HepG2 (cell line): Measurements from ENCODE around the gene LEFTY2. TPM values are rescaled to one million over a fixed set of nuclear protein-coding genes. Genes with fewer than 3 reads are reported as not detected.

Experiments
- ATAD3A ChIP-seq: sonication (generic); formaldehyde crosslinking; IDR thresholded peaks from 2 replicates; pipeline ENCODE4 v1.4.0; 2020; ENCODE audit warnings: missing genetic modification reagents
- BRCA1 ChIP-seq: sonication (generic); formaldehyde crosslinking; IDR thresholded peaks from 2 replicates; pipeline ENCODE4 v1.4.0; 2020; ENCODE audit warnings: missing genetic modification reagents
- EHMT2 ChIP-seq: fragments of 200-600 bp; sonication (generic); IDR thresholded peaks from 2 replicates; pipeline ENCODE4 v1.7.0; 2017; ENCODE audit warnings: antibody characterized with exemption, low read depth, low read length, borderline replicate concordance
- HOXA3 ChIP-seq: sonication (generic); formaldehyde crosslinking; IDR thresholded peaks from 2 replicates; pipeline ENCODE4 v1.5.0; 2020; ENCODE audit warnings: missing genetic modification reagents
- NFE2 ChIP-seq: sonication (generic); formaldehyde crosslinking; IDR thresholded peaks from 2 replicates; pipeline ENCODE4 v1.4.0; 2020; ENCODE audit warnings: missing genetic modification reagents
- NFYC ChIP-seq: IDR thresholded peaks from 2 replicates; pipeline ENCODE4 v1.6.1; 2016; ENCODE audit warnings: missing genetic modification reagents, missing compliant biosample characterization
- NRL ChIP-seq: sonication (generic); formaldehyde crosslinking; IDR thresholded peaks from 2 replicates; pipeline ENCODE4 v1.5.0; 2020; ENCODE audit warnings: missing genetic modification reagents, mild to moderate bottlenecking, moderate library complexity, borderline replicate concordance
- PATZ1 ChIP-seq: sonication (generic); formaldehyde crosslinking; IDR thresholded peaks from 2 replicates; pipeline ENCODE4 v1.4.0; 2020; ENCODE audit warnings: missing genetic modification reagents
- PCBP1 ChIP-seq: fragments of 200-400 bp; formaldehyde crosslinking; IDR thresholded peaks from 2 replicates; pipeline ENCODE4 v1.6.1; 2017; ENCODE audit warnings: mild to moderate bottlenecking, low read depth, low read length, borderline replicate concordance
- SCMH1 ChIP-seq: sonication (generic); formaldehyde crosslinking; IDR thresholded peaks from 2 replicates; pipeline ENCODE4 v1.9.0; 2021; ENCODE audit warnings: missing genetic modification reagents, mild to moderate bottlenecking, borderline replicate concordance
- SRY ChIP-seq: sonication (generic); formaldehyde crosslinking; IDR thresholded peaks from 2 replicates; pipeline ENCODE4 v1.8.0; 2022; ENCODE audit warnings: mild to moderate bottlenecking, missing genetic modification reagents
- TARDBP ChIP-seq: sonication (generic); formaldehyde crosslinking; IDR thresholded peaks from 2 replicates; pipeline ENCODE4 v1.8.0; 2022; ENCODE audit warnings: mild to moderate bottlenecking, missing genetic modification reagents
- ZNF10 ChIP-seq: sonication (generic); formaldehyde crosslinking; IDR thresholded peaks from 2 replicates; pipeline ENCODE4 v1.4.0; 2020; ENCODE audit warnings: mild to moderate bottlenecking, low read depth, missing genetic modification reagents, borderline replicate concordance
- ZNF224 ChIP-seq: sonication (generic); formaldehyde crosslinking; IDR thresholded peaks from 2 replicates; pipeline ENCODE4 v1.5.0; 2020; ENCODE audit warnings: mild to moderate bottlenecking, missing genetic modification reagents
- ZNF501 ChIP-seq: sonication (generic); formaldehyde crosslinking; IDR thresholded peaks from 2 replicates; pipeline ENCODE4 v1.5.1; 2020; ENCODE audit warnings: mild to moderate bottlenecking, moderate library complexity, missing genetic modification reagents
- ZNF543 ChIP-seq: sonication (generic); formaldehyde crosslinking; IDR thresholded peaks from 2 replicates; pipeline ENCODE4 v1.4.0; 2020; ENCODE audit warnings: mild to moderate bottlenecking, missing genetic modification reagents
- ZNF550 ChIP-seq: sonication (generic); formaldehyde crosslinking; IDR thresholded peaks from 2 replicates; pipeline ENCODE4 v1.4.0; 2020; ENCODE audit warnings: mild to moderate bottlenecking, missing genetic modification reagents, borderline replicate concordance
- ZNF766 ChIP-seq: sonication (generic); formaldehyde crosslinking; IDR thresholded peaks from 2 replicates; pipeline ENCODE4 v1.5.0; 2020; ENCODE audit warnings: missing genetic modification reagents, borderline replicate concordance
- ZNF768 ChIP-seq: sonication (generic); formaldehyde crosslinking; IDR thresholded peaks from 2 replicates; pipeline ENCODE4 v1.4.0; 2020; ENCODE audit warnings: missing genetic modification reagents
- ZNF777 ChIP-seq: sonication (generic); formaldehyde crosslinking; IDR thresholded peaks from 2 replicates; pipeline ENCODE4 v1.4.0; 2020; ENCODE audit warnings: missing genetic modification reagents
- ZNF891 ChIP-seq: sonication (generic); formaldehyde crosslinking; IDR thresholded peaks from 2 replicates; pipeline ENCODE4 v1.5.0; 2020; ENCODE audit warnings: mild to moderate bottlenecking, missing genetic modification reagents
- ZSCAN25 ChIP-seq: sonication (generic); formaldehyde crosslinking; IDR thresholded peaks from 2 replicates; pipeline ENCODE4 v1.8.0; 2022; ENCODE audit warnings: mild to moderate bottlenecking, missing genetic modification reagents
- polyA plus RNA-seq, 8 experiments: library from polyadenylated mRNA; depleted of rRNA in 3 of 8; stranded (reverse) in 7 of 8; unstranded in 1 of 8; fragments of >200 nt; fragmentation: Illumina TruSeq in 4 of 8; extraction: Trizol in 4 of 8; gene quantifications; 2 replicates each; pipeline versions ENCODE4 v1.2.1 to v1.2.3, GENCODE V29; 2011 to 2016; ENCODE audit warnings: low read depth in 4 of 8, missing spikeins in 1 of 8, mixed read lengths in 1 of 8; ENCODE audit not compliant: insufficient read depth in 1 of 8
- total RNA-seq, 5 experiments: library from RNA; depleted of rRNA; stranded (reverse); fragments of >200 nt; fragmentation: Illumina TruSeq; extraction: Trizol; gene quantifications; 2 replicates each; pipeline ENCODE4 v1.2.3, GENCODE V29; 2016; ENCODE audit warnings: low read depth in 1 of 5
- TF ChIP-seq, protein P1 (sequence below): sonication (generic); formaldehyde crosslinking; IDR thresholded peaks from 2 replicates; pipeline ENCODE4 v1.5.0; 2020; ENCODE audit warnings: mild to moderate bottlenecking, missing genetic modification reagents, moderate library complexity
- TF ChIP-seq, protein P2 (sequence below): sonication (generic); formaldehyde crosslinking; IDR thresholded peaks from 2 replicates; pipeline ENCODE4 v1.4.0; 2020; ENCODE audit warnings: missing genetic modification reagents
- TF ChIP-seq, protein P3 (sequence below): sonication (generic); formaldehyde crosslinking; IDR thresholded peaks from 2 replicates; pipeline ENCODE4 v1.5.1; 2020; ENCODE audit warnings: missing genetic modification reagents, mild to moderate bottlenecking, borderline replicate concordance

Gene LEFTY2
- total and polyA plus RNA-seq, 2 of the 13 experiments (the other 11 are each of a cell fraction or from before 2014, with no cell fraction given): 0.13 to 0.33 TPM

DNA sequence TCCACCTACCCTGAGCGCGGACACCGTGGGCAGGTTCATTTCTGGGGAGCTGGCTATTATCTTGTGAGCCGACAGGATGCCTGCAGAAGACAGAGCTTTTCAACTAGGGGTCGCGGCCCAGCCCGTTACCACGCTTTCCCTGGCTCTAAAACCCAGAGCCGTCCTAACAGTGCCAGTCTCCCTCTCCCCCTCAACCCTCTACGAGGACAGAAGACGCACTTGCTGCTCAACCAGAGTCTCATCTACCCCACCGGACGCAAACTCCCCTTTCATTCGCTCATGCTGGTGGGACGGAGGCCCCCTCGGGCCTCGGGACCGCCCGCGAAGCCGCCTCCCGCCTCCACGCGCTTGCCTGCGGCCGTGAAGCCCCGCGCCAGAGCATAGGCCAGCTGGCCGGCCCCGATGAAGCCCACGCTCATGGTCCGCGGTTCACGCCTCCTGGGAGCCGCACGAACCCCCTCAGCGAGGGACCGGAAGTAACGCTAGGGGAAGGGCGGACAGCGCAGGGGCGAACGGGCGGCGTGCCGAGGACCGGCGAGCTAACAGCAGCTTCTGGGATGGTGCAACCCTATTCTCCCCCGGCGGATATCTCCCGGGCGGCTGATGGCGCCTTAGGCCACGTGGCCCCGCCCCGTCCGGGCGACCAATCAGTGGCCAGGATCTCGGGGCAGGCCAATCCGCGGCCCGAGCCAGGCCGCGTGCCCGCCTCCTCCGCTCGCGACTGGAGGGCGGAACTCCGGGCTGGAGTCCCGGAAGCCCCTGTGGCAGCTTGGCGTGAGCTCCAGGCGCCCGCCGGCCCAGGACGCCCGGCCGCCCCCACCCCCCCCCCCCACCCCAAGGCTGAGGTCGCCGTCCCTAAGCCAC lies 17.1 kb downstream of the LEFTY2 start, which contains the start of gene PYCR2 (continued):
- TF ChIP-seq, protein P1, sequence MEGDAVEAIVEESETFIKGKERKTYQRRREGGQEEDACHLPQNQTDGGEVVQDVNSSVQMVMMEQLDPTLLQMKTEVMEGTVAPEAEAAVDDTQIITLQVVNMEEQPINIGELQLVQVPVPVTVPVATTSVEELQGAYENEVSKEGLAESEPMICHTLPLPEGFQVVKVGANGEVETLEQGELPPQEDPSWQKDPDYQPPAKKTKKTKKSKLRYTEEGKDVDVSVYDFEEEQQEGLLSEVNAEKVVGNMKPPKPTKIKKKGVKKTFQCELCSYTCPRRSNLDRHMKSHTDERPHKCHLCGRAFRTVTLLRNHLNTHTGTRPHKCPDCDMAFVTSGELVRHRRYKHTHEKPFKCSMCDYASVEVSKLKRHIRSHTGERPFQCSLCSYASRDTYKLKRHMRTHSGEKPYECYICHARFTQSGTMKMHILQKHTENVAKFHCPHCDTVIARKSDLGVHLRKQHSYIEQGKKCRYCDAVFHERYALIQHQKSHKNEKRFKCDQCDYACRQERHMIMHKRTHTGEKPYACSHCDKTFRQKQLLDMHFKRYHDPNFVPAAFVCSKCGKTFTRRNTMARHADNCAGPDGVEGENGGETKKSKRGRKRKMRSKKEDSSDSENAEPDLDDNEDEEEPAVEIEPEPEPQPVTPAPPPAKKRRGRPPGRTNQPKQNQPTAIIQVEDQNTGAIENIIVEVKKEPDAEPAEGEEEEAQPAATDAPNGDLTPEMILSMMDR (CRISPR knock-in tag): peak; percentile 33; the same call in 1 of the 2 replicates
- TF ChIP-seq TARDBP (CRISPR knock-in tag) (no peak), ZSCAN25 (CRISPR knock-in tag) (no peak; the same call in 1 of the 2 replicates), ZNF768 (CRISPR knock-in tag) (no peak), ZNF224 (no peak), ZNF550 (CRISPR knock-in tag) (no peak), SCMH1 (CRISPR knock-in tag) (no peak), ZNF766 (peak; percentile 40; the same call in 1 of the 2 replicates), BRCA1 (CRISPR knock-in tag) (no peak), ATAD3A (no peak), ZNF891 (peak; percentile 53; the same call in 1 of the 2 replicates), ZNF777 (CRISPR knock-in tag) (no peak; the same call in none of the 2 replicates), PCBP1 (no peak), NFYC (CRISPR knock-in tag) (peak; percentile 92), NRL (CRISPR knock-in tag) (peak; percentile 80), ZNF10 (CRISPR knock-in tag) (no peak), ZNF543 (CRISPR knock-in tag) (no peak; the same call in 1 of the 2 replicates), PATZ1 (CRISPR knock-in tag) (peak; percentile 60), HOXA3 (CRISPR knock-in tag) (peak; percentile 67; the same call in 1 of the 2 replicates), ZNF501 (CRISPR knock-in tag) (peak; percentile 95), SRY (CRISPR knock-in tag) (no peak; the same call in 1 of the 2 replicates), EHMT2 (no peak), NFE2 (CRISPR knock-in tag) (no peak)
- TF ChIP-seq, protein P2, sequence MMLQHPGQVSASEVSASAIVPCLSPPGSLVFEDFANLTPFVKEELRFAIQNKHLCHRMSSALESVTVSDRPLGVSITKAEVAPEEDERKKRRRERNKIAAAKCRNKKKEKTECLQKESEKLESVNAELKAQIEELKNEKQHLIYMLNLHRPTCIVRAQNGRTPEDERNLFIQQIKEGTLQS (CRISPR knock-in tag): peak; percentile 54; the same call in 1 of the 2 replicates
- TF ChIP-seq, protein P3, sequence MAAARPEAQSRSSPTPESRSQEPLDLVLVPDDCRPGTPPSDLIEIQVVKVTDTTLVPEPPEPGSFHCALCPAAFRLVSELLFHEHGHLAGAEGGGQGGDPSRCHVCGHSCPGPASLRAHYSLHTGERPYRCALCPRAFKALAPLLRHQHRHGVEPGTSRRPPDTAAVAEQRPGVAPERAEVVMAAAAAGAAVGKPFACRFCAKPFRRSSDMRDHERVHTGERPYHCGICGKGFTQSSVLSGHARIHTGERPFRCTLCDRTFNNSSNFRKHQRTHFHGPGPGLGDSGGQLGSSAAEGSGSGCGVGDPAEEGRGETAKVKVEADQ: peak; percentile 75; the same call in 1 of the 2 replicates
